GM21825 (cell line): ENCODE data around the gene FAM227B.
"Not testable (repeated sequence)": the region's sequence is repeated elsewhere in the genome, so short reads cannot be mapped to it uniquely, and the experiment has no call there.

Source experiments
- ATAC-seq: cut with Tn5 transposase; IDR thresholded peaks from one replicate; pipeline ENCODE4 v1.9.1; 2021; ENCODE audit warnings: mild to moderate bottlenecking, moderate library complexity; ENCODE audit not compliant: unreplicated experiment

The FAM227B gene

GRCh38 chr15:49612240-49612639 is 8.4 kb downstream of the FAM227B start:
- ATAC-seq = not testable (repeated sequence)

- no peak for ATAC-seq
Measured at GRCh38 chr15:49610157-49610918, 10.3 kb downstream of the FAM227B start.

- no peak for ATAC-seq
Measured at GRCh38 chr15:49606594-49606993, 14.0 kb downstream of the FAM227B start.

GRCh38 chr15:49605588-49605987 is 15.0 kb downstream of the FAM227B start:
- ATAC-seq = no peak

- ATAC-seq = no peak
Measured at GRCh38 chr15:49604625-49605409, 15.8 kb downstream of the FAM227B start.

- ATAC-seq = not testable (repeated sequence)
Measured at GRCh38 chr15:49592829-49593316, 27.7 kb downstream of the FAM227B start.

GRCh38 chr15:49589030-49589429 is 31.6 kb downstream of the FAM227B start:
- peak; percentile 82 for ATAC-seq

GRCh38 chr15:49573421-49573820 is 47.2 kb downstream of the FAM227B start:
- ATAC-seq = no peak

GRCh38 chr15:49570672-49571071 is 49.9 kb downstream of the FAM227B start:
- ATAC-seq = no peak

GRCh38 chr15:49570174-49570573 is 50.4 kb downstream of the FAM227B start:
- no peak for ATAC-seq

- no peak for ATAC-seq
Measured at GRCh38 chr15:49560045-49560444, 60.6 kb downstream of the FAM227B start.

GRCh38 chr15:49558929-49559328 is 61.7 kb downstream of the FAM227B start:
- ATAC-seq = no peak

GRCh38 chr15:49556437-49556836 is 64.2 kb downstream of the FAM227B start:
- ATAC-seq = no peak

- ATAC-seq = not testable (repeated sequence)
Measured at GRCh38 chr15:49550342-49550741, 70.3 kb downstream of the FAM227B start.

GRCh38 chr15:49538520-49538919 is 82.1 kb downstream of the FAM227B start:
- ATAC-seq = no peak

- no peak for ATAC-seq
Measured at GRCh38 chr15:49530092-49530491, 90.5 kb downstream of the FAM227B start.

- ATAC-seq = no peak
Measured at GRCh38 chr15:49528289-49528688, 92.3 kb downstream of the FAM227B start.

GRCh38 chr15:49521802-49522201 is 98.8 kb downstream of the FAM227B start:
- no peak for ATAC-seq

GRCh38 chr15:49512739-49513138 is 107.9 kb downstream of the FAM227B start:
- not testable (repeated sequence) for ATAC-seq

GRCh38 chr15:49507261-49507660 is 113.4 kb downstream of the FAM227B start:
- ATAC-seq = no peak

- ATAC-seq = no peak
Measured at GRCh38 chr15:49506341-49506740, 114.3 kb downstream of the FAM227B start.

GRCh38 chr15:49501586-49501985 is 119.0 kb downstream of the FAM227B start:
- no peak for ATAC-seq
